GM12801 (cell line): Measurements from ENCODE around the gene CD99.

Source experiments
- TF ChIP-seq, protein P1 (sequence below): IDR thresholded peaks from one replicate; pipeline ENCODE4 v1.5.1; 2011; ENCODE audit warnings: control low read depth; ENCODE audit not compliant: insufficient read length; ENCODE audit errors: extremely low read depth

Gene CD99

DNA sequence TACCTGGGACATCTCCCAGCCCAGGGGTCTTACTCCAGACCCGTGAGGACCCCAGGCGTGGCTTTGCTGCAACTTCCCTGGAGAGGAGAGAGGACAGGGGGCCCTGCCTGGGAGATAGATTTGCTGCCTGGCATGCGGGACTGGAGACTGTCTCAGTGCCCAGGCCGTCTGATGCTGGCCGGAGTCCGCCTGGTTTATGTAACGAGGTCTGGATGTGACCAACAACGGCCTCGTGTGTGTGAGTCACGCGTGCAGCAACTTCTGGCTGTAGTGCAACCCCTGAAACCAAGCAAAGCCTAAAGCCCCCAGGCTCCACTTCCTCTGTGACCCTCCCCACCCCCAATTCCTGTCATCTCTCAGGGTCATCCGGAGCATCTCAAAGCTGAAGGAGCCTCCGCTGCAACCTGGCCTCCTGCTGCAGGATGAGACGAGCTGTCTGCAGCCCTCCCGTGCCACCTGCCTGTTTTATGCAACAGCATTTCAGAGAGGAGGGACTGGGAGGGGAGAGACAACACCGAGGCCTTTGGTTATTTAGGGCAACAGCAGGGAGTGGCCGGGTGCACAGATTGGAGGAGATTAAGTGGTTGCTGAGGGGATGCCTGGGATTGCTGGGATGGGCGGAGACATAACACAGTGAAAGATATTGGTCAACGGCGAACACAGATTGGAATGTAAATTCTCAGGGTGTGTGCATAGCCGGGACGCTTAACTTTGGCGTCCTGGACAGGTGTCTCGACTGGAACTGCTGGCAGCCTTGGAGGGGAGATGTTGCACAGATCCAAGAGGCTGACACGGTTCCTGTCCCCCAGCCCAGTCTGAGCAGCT lies 76.7 kb downstream of the CD99 start:
- TF ChIP-seq, protein P1, sequence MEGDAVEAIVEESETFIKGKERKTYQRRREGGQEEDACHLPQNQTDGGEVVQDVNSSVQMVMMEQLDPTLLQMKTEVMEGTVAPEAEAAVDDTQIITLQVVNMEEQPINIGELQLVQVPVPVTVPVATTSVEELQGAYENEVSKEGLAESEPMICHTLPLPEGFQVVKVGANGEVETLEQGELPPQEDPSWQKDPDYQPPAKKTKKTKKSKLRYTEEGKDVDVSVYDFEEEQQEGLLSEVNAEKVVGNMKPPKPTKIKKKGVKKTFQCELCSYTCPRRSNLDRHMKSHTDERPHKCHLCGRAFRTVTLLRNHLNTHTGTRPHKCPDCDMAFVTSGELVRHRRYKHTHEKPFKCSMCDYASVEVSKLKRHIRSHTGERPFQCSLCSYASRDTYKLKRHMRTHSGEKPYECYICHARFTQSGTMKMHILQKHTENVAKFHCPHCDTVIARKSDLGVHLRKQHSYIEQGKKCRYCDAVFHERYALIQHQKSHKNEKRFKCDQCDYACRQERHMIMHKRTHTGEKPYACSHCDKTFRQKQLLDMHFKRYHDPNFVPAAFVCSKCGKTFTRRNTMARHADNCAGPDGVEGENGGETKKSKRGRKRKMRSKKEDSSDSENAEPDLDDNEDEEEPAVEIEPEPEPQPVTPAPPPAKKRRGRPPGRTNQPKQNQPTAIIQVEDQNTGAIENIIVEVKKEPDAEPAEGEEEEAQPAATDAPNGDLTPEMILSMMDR, result no peak

DNA sequence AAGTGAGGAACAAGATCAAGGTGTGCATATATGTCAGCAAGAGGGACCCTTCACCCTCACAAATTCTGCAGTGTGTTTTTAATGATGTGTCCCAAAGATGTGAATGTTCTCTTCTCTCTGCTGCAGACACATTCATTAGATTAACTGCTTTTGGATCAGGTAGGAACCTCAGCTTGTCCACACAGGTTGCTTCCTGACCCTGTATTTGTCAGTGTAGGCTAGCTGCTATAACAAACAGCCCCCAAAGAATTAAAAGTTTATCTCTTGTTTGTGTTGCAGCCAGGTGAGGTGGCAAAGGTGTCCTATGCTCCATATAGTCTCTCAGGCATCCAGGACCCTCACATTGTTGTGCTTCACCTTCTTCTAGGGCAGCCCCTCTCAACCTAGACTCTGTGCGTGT lies 78.5 kb downstream of the CD99 start:
- TF ChIP-seq, protein P1, result no peak

DNA sequence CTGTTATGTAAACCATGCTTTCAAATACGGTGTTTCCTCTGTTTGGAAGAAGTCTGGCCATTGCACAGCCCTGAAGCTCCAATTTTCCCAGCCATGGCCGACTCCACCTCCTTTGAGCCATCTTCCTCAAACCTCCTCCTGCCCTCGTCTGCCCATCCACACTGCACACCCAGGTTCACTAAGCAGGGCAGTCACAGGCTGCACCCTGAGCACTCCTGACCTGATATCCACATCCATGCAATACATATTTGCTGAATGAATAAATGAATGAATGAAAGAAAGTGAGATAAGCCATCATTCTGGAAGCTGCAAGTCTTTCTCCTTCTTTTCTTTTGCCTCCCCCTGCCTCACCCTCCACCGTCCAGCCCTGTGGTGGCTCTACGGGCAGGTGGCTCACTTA lies 83.0 kb downstream of the CD99 start:
- TF ChIP-seq, protein P1, result no peak

DNA sequence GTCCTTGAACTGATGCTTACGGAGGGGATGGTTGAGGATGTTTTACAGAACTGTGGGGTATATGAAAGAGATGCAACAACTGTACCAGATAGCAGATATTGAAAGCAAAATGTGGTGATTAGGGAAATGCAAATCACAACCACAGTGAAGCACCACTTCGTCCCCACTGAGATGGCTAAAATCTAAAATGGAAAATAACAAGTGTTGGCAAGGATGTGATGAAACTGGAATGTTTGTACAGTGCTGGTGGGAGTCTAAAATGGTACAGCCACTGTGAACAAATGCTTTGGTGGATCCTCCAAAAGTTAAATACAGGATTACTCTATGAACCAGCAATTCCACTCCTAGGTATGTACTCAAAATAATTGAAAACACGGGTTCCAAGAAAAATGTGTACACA lies 83.7 kb downstream of the CD99 start:
- TF ChIP-seq, protein P1, result no peak

DNA sequence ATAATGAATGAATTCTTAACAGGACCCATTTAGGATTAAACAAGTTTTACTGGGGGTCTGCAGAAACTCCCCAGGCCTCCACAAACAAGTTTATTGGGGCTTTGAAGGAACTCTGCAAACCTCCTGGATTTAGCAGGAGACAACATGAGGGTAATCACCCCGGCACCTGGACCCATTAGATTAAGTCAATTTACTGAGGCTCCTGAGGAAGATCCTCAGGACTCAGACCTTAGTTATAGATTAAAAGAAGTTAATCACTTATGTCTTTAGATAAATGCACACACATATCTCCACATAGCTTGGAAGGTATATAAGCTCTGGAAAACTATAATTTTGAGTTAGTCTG lies 90.1 kb downstream of the CD99 start:
- TF ChIP-seq, protein P1, result no peak

DNA sequence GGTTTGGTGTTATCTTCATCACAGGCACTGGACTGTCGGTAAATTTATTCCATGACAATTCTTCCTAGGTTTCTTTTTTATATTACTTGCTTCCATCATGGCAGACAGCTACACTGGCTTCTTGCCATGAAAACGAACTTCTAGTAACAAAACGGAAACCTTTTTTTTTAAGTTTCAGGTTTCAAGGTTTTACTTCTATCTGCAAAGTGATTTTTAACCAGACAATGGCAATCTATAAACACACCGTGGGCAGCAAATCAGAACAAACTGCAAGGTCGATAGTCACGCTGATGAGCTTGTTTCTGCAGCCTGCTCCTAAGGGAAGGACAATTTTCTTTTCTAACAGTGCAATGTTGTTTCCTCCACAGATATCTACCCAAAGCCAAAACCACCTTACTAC lies 90.6 kb downstream of the CD99 start:
- TF ChIP-seq, protein P1, result no peak

DNA sequence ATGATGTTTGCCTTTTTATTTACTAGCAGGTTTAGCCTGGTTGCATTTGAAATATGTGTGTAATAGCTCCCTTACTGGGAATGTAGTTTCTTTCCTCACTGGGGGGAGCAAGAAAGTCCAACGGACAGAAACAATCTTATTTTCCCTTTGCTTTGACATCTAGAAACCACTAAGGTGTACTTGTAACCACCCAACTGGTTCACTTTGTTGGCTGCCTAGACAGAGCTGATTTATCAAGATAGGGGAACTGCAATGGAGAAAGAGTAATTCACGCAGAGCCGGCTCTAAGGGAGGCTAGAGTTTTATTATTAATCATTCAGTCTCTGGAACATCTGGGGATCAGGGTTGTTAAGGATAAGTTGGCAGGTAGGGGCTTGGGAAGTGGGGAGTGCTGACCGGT lies 91.1 kb downstream of the CD99 start:
- TF ChIP-seq, protein P1, result no peak
